ENCODE data around the gene UBA5.

UBA5 gene

GRCh38 chr3:132721479-132722164 is 61.5 kb downstream of the UBA5 start:
- DNase-seq = peak; percentile 5 to 8

- DNase-seq = peak; percentile 99
These were observed 62.3 kb downstream of the UBA5 start, which contains the start of gene NPHP3 for GRCh38 chr3:132722165-132723023. Gene NPHP3, minus strand, starts transcription at chr3:132722409. Its CDS starts 54 bp downstream, at chr3:132722355.

GRCh38 chr3:132723024-132723950 is 63.2 kb downstream of the UBA5 start:
- DNase-seq = no peak

GRCh38 chr3:132726341-132726823 is 66.3 kb downstream of the UBA5 start:
- no peak for DNase-seq
